IPS DF 4.7 (cell line): ENCODE data around the gene EFNA4.

Experiments
- DNase-seq: peaks from one replicate; pipeline ENCODE4 v3.0.0-alpha.2; 2013; ENCODE audit warnings: low spot score; ENCODE audit errors: extremely low read depth

Gene EFNA4

DNA sequence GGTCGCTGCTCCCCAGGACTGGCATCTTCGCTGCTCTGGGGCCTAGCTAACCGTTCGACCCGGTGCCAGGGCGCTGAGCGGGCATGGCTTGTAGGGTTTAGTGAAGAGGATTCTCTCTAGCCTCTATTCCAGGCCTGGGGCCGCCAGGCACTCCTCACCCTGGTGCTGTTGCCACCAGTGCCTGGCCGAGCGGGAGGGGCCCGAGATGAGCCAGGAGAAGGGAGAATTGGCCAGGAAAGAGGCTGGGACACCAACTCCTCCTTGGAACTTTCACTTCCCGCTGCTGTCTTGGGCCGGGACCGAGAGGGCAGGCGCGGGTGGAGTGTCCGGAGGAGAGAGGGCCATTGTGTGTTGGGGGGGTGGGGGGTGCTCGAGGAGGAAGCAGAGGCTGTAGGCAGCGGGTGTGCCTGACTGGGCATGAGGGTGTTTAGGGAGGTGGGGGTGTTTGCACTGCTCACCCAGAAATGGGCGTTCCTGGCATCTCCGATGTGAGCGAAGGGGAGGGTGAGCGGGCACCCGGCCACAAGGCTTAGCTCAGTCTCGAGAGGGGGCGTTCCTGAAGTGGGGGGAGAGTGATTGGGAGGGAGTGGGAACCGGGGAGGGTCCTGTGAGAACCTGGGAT is 11.7 kb upstream of the EFNA4 start:
- no peak for DNase-seq

DNA sequence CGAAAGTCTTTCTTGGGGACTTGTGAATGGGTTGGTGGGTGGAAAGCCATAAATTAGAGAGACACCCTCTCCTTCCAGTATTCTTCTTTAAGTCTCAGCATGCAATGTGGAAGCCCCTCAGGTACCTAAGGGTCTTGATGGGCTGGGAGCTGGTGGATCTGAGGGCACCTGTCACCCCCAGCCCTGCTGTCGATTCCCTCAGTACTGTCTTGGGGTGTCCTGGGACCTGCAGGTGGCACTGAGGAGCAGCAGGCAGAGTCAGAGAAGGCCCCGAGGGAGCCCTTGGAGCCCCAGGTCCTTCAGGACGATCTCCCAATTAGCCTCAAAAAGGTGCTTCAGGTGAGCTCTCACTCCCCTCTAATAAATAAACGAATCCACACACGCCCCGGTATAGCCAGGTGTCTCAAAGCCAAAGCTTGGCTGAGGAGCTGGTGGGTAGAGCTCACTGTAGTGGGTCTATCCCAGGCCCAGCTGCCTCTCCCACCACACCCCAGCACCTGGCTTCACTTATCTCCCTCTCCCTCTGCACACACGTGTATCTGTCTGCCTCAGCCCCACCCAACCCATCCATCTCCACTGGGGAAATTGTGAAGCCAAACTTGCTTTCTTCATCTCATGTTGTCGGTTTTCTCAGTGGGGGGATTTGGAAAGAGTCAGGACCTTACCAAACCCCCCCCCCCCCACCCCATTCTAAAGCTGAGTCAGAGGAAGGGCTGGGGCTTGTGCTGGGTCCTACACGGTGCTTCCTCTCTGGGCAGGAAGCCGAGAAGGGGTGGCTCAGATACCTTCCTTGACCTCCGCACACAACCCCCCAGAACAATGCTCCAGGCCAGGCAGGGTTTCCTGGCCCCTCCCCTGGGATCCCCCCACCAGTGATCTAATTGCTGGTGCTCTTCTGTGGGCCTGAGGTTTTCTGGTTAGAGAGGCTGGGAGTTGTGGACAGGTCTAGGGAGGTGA is 10.8 kb upstream of the EFNA4 start:
- DNase-seq = no peak

DNA sequence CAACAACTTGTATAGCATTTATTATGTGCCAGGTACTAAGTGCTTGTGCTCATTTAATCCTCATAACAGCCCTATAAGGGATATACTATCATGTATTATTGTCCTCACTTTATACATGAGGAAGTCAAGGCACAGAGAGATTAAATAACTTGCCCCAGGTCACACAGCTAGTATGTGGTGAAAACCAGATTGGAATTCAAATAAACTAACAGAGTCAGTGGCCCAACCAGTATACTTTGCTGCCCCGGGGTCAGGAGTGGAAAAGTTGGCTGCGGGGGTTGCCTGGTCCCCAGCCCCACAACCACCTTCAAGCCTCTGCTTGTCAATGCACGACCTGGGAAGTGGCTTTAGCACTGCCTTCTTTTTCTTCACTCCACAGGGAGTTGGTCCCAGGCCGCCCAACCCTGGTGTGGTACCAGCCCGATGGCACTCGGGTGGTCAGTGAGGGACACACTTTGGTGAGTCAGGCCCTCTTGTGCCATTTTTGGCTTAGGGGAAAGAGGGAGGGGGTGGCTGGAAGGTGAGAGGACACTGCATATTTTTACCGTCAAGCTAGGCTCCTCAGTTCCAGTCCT is 9.9 kb upstream of the EFNA4 start:
- no peak for DNase-seq

DNA sequence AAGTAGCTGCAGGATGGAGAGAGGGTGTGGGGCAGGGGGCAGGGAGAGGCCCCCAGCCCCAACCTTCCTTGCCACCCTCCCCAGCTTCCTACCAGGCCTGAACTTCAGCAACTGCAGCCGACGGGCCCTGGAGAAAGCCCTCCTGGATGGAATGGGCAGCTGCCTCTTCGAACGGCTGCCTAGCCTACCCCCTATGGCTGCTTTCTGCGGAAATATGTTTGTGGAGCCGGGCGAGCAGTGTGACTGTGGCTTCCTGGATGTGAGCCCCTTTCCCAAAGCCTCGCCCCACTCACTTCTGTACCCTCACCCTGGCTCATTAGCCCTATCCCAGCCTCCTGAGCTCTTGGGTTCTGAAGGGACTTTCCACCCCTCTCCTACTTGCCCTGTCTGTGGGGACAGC is 6.4 kb upstream of the EFNA4 start:
- no peak for DNase-seq

DNA sequence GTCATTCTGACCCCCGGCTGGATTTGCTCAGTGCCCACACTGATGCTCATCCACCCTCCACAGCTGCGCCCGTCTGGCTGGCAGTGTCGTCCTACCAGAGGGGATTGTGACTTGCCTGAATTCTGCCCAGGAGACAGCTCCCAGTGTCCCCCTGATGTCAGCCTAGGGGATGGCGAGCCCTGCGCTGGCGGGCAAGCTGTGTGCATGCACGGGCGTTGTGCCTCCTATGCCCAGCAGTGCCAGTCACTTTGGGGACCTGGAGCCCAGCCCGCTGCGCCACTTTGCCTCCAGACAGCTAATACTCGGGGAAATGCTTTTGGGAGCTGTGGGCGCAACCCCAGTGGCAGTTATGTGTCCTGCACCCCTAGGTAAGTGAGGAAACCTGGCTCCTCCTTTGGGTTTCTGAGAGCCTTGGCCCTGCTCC is 5.7 kb upstream of the EFNA4 start:
- no peak for DNase-seq

DNA sequence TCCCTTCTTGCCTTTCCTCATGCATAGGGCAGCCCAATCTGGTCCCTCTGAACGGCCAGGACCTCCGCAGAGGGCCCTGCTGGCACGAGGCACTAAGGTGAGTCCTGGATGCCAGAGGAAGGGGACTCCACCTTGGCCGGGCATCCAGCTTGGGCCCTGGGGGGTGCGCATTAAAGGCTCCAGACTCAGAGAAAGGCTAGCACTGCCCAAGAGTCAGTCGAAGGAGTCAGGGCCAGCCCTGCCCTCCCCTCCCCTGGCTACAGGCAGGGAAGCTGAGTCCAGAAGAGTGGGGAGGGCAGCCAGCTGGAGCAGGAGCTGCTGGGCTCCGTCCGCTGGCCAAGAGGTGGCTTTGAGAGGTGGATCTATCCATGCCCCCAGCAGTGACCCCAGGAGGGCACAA is 2.8 kb upstream of the EFNA4 start:
- DNase-seq = no peak

DNA sequence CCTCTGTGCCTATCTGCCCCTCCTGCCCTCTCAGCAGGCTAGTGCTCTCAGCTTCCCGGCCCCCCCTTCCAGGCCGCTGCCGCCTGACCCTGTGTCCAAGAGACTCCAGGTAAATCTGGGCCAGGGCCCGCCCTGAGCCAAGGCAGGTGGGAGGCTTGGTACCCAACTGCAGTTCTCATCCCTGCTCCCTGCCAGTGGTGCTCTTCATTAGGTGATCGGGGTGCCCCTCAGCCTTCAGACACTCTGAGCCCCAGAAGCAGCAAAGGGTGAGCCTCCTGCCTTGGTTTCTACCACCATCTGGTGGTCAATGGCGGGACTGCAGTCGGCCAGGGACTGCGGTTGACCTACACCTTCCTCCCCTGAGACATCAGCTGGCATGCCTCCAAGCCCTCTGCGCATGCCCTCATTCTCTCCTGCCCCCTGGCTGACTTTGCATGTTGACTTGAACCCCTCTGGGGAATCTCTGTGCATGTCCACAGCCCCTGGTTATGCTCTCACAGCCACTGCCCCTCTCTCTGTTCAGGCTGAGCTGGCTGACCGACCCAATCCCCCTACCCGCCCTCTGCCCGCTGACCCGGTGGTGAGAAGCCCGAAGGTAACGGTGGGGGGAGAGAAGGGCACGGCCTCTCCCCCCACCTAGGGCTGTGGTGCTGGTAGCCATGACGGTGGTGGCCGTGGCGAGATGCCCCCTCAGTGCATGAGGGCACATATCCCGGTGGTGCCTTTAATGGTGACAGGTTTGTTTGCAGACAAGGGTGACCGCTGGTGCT is 2.0 kb upstream of the EFNA4 start:
- no peak for DNase-seq

DNA sequence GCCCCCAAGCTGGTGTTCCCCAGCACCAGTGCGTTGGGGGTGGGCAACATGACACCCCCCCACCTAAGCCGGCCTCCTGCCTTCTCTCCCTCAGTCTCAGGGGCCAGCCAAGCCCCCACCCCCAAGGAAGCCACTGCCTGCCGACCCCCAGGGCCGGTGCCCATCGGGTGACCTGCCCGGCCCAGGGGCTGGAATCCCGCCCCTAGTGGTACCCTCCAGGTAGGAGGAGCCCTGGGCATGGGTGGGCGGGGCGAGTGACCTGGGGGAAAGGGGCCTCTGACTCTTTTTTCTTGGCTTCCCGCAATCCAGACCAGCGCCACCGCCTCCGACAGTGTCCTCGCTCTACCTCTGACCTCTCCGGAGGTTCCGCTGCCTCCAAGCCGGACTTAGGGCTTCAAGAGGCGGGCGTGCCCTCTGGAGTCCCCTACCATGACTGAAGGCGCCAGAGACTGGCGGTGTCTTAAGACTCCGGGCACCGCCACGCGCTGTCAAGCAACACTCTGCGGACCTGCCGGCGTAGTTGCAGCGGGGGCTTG is 1.3 kb upstream of the EFNA4 start:
- DNase-seq = no peak

DNA sequence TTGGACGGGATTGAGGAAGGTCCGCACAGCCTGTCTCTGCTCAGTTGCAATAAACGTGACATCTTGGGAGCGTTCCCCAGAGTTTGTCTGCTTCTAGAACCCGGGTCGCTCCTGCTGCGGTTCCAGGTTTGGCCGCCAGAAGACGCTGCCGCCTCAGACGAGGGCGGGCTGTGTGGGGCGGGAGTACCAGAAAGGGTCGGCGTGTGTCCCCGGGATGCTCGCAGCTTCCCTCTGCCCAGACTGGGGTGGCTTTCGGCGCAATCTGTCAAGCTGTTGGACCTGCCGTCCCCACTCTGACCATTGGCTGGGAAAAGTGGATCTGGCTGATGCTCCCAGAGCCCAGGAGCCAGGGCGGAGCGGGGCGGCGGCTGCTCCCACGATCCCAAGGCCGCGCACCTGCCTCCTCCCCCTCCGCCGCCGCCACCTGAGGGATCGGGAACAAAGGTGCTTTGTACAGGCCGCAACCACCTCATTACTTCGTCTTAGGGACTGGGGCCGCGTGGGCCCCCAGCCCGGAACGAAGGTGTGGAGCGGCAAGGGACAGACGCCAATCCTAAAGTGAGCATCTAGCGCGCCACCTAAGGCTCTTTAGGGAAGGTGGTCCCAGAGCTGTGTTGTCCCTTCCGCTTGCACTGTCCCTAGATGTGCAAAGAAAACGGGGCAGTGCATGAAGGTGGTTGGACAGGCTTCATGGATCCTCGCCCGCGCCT is 683 bp upstream of the EFNA4 start:
- DNase-seq = no peak

DNA sequence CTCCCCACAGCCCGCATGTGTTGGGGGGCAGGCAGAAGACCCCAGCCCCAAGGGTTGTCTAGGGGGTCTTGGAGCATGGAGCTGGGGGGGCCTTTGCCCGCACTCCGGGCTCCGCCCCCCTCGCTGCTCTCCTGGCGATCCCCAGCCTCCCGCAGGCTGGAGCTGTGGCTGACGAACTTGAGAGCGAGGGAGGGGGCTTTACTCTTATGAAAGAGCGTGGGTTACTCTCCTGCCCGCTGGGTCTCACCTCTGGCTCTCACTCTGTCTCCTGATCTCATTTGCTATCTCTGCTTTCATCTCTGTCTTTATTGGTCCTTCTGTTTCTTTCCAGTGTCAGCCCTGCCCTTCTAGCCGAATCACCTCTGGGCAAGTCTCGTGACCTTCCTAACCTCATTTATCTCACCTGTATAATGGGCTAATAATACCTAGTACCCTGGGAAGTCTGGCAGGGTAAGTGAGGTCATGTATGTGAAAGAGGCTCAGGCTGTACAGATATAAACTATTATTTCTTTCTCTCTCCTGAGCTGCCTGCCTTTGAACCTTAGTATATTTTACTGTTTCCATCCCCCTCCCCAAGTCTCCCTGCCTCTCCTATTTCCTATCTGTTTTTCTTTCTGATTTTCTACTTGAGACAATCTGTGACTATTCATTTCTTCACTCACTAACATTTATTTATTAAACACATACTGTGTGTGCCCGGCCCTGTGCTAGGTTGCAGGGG is 731 bp downstream of the EFNA4 start:
- no peak for DNase-seq

DNA sequence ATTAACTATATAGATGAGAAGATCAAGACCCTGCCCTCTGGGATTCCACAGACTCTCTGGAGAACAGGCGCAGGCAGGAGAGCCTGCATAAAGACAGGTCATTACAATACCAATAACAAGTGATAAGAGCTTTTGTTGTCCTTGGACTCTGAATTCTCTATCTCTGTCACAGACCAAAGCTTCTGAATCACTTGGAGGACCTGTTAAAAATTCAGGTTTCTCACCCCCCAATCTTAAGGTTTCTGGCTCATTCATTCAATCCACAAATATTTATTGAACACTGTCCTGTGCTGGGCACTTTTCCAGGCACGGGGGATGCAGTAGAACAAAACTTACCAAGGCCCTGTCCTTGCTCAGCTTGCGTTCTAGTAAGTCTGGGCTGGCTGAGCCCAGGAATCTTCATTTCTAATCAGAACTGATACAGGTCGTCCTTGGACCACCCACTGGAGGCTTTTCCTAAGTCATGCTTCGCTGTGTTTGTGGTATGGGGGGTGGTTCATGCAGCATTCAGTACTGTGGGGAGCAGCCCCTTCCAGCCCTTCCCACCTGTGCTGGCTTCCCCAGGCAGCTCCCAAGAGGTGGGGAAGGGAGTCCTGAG is 1.4 kb downstream of the EFNA4 start:
- no peak for DNase-seq

DNA sequence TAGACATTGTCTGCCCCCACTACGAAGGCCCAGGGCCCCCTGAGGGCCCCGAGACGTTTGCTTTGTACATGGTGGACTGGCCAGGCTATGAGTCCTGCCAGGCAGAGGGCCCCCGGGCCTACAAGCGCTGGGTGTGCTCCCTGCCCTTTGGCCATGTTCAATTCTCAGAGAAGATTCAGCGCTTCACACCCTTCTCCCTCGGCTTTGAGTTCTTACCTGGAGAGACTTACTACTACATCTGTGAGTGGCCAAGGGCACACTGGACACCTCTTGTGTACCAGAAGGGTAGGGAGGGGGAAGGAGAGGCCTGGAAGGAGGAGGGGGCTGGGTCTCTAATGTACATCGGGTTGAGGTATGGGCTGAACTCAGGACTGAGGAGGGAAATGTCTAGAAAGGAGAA is 3.2 kb downstream of the EFNA4 start:
- no peak for DNase-seq

DNA sequence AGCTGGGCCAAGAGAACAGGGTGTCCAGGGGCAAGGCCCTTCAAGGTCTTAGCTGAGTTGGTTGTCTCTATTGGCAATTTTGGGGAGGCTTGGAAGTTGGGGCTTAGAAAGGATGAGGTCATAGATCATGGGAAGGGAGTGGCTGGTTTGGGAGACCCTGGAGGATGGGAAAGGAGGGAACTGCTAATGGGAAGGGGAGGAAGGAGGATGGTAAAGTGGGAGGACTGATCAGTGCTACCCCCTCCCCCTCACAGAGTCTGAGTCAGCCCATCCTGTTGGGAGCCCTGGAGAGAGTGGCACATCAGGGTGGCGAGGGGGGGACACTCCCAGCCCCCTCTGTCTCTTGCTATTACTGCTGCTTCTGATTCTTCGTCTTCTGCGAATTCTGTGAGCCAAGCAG is 5.1 kb downstream of the EFNA4 start:
- no peak for DNase-seq

DNA sequence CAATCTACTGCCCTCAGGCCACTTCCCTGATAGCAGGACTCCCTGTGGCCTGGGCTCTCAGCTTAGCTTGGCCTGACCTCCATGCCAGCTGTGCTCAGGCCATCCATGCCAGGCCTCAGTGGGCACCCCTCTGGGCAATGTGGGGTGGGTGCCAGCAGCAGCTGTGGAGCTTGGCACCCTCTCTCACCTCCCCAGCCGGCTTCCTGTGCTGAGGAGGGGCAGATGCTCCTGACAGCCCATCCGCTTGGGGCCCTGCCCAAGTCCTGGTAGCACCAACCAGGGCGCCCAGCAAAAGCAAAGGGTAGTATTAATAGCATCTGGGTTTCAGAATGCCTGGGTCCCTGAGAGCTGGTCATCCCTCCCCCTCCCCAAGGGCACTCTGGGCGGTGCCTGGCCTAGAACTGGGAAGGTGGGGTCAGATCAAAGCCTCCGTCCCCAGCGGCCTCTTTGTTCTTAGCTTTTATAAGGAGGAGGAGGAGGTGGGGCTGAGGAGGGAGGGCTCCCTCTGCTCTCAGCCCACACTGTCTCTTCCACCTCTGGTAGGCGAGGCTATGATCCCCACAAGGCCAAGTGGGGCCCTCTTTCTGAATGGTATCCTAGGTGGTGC is 6.1 kb downstream of the EFNA4 start:
- DNase-seq = no peak

DNA sequence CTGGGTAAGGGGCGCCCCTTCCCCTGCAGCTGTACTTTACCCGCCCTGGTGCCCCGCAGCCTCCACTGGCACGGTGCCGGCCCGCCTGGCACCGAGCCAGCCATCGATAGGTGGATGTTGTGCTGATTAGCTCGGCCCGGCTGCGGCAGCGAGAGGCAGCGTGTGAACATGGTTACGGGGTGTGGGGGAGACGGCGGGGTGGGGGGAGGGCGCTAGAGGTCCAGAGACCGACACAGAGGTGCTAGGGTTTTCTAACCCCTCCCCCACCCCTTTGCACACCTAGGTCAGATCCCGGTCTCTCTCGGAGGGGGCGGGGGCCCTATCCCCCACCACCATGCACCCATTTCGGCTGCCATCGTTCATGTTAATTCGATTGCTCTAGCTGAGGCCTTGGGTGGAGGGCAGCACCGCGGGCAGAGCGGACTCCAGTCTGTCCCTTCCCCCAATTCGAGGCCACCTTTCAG is 6.7 kb downstream of the EFNA4 start:
- no peak for DNase-seq

DNA sequence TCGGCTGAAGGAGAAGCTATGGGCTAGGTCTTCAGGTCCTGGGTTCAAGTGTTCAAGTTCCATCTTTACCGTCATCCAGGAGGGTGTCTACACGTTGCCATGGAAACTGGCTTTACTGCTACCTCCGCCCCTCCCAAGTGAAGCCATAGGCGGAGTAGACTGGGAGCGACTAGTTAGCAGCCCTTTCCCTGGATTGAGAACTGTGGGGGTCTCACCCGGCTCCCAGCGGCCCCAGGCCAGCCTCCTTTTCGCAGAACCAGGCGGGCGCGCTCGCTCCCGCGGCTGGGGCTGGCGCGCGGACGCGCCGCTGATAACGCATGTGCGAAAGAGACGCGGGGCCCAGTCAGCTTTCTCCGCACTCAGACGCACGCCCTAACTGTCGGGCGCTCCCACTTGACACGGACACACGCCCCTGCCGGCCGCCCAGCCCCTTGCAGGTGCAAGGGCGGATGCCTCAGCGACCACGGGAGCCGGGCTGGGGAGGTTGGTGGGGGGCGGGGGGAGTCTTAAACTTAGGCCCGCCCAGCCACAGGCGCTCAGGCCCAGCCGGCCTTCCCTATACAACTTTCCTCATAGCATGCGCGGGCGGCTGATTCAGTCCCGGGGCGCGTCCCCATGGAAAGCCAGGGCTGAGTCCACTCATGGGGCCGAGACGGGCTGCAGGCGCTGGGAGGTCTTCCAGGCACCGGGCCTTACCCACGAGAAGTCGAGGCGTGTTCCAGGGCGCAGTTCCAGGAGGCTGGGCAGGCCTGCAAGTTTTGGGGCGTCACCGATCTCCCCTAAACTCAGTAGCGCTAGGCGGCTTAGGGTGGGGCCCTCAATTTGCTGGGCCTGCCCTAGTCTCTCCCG is 7.4 kb downstream of the EFNA4 start:
- no peak for DNase-seq

DNA sequence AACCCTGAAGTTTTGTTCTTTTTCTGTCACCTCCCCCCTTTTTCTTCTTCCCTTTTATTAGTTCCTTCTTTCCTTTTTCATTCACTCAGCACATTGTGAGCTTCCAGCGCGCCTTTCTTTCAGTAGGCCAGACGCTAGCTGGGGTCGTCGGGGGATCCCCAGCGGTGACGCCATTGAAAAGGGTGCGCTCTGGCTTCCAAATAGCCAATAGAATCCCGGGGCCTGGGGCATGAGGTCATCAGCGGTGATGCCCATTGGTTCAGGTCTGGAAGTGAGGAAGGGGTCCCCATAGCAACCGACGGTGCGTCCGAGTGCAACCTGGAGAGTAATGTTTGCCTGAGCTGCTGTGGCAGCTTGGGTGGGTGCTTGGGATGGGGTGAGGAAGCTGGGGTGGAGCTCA is 8.2 kb downstream of the EFNA4 start:
- DNase-seq = no peak

DNA sequence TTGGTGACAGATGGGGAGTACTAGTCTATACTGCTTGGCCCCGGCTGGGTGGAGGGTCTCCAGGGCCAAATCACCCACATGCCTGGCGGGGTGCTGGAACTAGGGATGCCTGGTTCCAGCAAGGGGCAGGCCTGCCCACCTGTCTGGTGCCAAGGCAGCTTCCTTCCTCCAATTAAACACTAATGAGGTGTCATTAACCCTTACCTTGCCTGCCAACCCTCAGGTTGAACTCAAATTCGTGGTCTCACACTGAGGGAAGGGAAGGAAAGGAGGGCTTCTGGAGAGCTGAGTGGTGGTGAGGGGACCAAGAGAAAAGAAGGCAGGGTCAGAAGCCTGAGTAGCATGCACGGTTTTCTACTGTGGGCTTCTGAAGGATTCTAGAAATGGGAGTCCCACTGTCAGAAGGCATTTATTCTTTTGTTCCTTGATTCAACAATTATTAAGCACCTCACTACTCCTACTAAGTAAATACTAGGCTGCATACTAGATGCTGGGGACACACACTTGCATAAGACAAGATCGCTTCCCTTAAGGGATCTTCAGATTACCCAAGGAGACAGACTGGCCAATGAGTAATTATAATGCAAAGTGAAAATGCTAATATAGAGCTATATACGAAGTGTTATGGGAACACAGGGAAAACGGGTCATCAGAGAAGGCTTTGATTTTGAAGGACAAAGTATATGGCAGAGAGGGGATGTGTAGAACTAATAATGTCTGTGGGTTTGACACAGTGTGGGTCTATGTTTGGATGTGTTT is 9.2 kb downstream of the EFNA4 start:
- no peak for DNase-seq
